OCI-LY7 (cell line): ENCODE data around the gene GLYR1. TPM values are rescaled to one million over a fixed set of nuclear protein-coding genes. Genes with fewer than 3 reads are reported as not detected.

Experiments used
- BruUV-seq: library from RNA; stranded (reverse); fragments of 400-500 nt; replicated peaks from 2 replicates; lab custom pipeline; 2021; lab: Mats Ljungman, UMichigan
- CTCF ChIA-PET: fragments of 300-600 bp; sonication (Branson Sonifier 250); formaldehyde crosslinking; loops from one replicate; lab custom pipeline; 2022; ENCODE audit warnings: antibody characterized with exemption; ENCODE audit not compliant: unreplicated experiment; lab: Charles Lee
- POLR2A ChIA-PET: fragments of 300-600 bp; sonication (Branson Sonifier 250); formaldehyde crosslinking; loops from one replicate; lab custom pipeline; 2022; ENCODE audit warnings: antibody characterized with exemption; lab: Charles Lee
- DNase-seq: peaks from one replicate; pipeline ENCODE4 v3.0.0-alpha.2; 2015; ENCODE audit warnings: low spot score
- H2AFZ ChIP-seq: fragments of 200-600 bp; sonication (generic), shearing (Covaris generic); 2 replicates; pipeline ENCODE4 v1.6.1; 2014; ENCODE audit warnings: mild to moderate bottlenecking, antibody characterized with exemption, low read length, moderate library complexity
- H3K27ac ChIP-seq: fragments of 200-600 bp; sonication (generic); 2 replicates; pipeline ENCODE4 v1.5.1; 2014; ENCODE audit warnings: mixed run types, low read depth, mild to moderate bottlenecking, moderate library complexity, low read length, inconsistent platforms; ENCODE audit not compliant: poor library complexity, severe bottlenecking
- H3K36me3 ChIP-seq: fragments of 200-600 bp; sonication (generic); 2 replicates; pipeline ENCODE4 v1.6.1; 2014; ENCODE audit warnings: mild to moderate bottlenecking, antibody characterized with exemption, low read length, moderate library complexity, mixed read lengths; ENCODE audit not compliant: insufficient read depth
- H3K4me1 ChIP-seq: fragments of 200-600 bp; sonication (generic); 2 replicates; pipeline ENCODE4 v1.5.1; 2014; ENCODE audit warnings: mild to moderate bottlenecking, low read length; ENCODE audit not compliant: insufficient read depth, poor library complexity, severe bottlenecking
- H3K4me2 ChIP-seq: fragments of 200-600 bp; sonication (generic); 2 replicates; pipeline ENCODE4 v1.6.1; 2014; ENCODE audit warnings: mild to moderate bottlenecking, low read length
- H3K4me3 ChIP-seq: fragments of 200-600 bp; sonication (generic); 2 replicates; pipeline ENCODE4 v1.5.1; 2014; ENCODE audit warnings: mild to moderate bottlenecking, low read depth, low read length; ENCODE audit not compliant: poor library complexity, severe bottlenecking
- H3K79me2 ChIP-seq: fragments of 200-600 bp; sonication (generic); 2 replicates; pipeline ENCODE4 v1.6.1; 2016; ENCODE audit warnings: low read depth, mild to moderate bottlenecking, low read length, moderate library complexity, mixed read lengths; ENCODE audit not compliant: insufficient read depth
- H3K9me2 ChIP-seq: fragments of 200-600 bp; sonication (generic); 2 replicates; pipeline ENCODE4 v1.6.1; 2016; ENCODE audit warnings: mild to moderate bottlenecking, low read length, mixed read lengths; ENCODE audit not compliant: insufficient read depth
- H3K9me3 ChIP-seq: fragments of 200-600 bp; sonication (generic); 2 replicates; pipeline ENCODE4 v1.6.1; 2014; ENCODE audit warnings: mild to moderate bottlenecking, mixed run types, low read length, mixed read lengths
- H4K20me1 ChIP-seq: fragments of 200-600 bp; sonication (generic); 2 replicates; pipeline ENCODE4 v1.6.1; 2014; ENCODE audit warnings: mild to moderate bottlenecking, antibody characterized with exemption, low read length, moderate library complexity, mixed read lengths; ENCODE audit not compliant: insufficient read depth
- CTCF ChIP-seq: fragments of 200-600 bp; sonication (generic); conservative IDR thresholded peaks from 2 replicates; pipeline ENCODE4 v1.5.1; 2014; ENCODE audit warnings: mild to moderate bottlenecking, antibody characterized with exemption, low read length, moderate library complexity, mixed read lengths
- EZH2phosphoT487 ChIP-seq: fragments of 200-600 bp; sonication (generic); IDR thresholded peaks from 2 replicates; pipeline ENCODE4 v1.6.1; 2018; ENCODE audit warnings: low read depth, borderline replicate concordance, mild to moderate bottlenecking, mixed run types, antibody characterized with exemption, low read length, moderate library complexity, mixed read lengths
- intact Hi-C: fragments of 100-400 bp; cut with micrococcal nuclease; formaldehyde crosslinking; loops from one replicate; pipeline ENCODE4 v1.10.0; 2022; ENCODE audit not compliant: unreplicated experiment
- total RNA-seq, 2 experiments: library from RNA; depleted of rRNA in 1 of 2; stranded (reverse); fragments of >200 nt in 1 of 2; shearing (Covaris generic) in 1 of 2; gene quantifications; 2 replicates each; pipeline ENCODE4 v1.2.3, GENCODE V29; 2014 to 2022

The GLYR1 gene
- total RNA-seq, 2 experiments from 2014 or later = 48.4 to 113 TPM

- H3K4me3 ChIP-seq = peak overlapping the region; percentile 72
- no peaks in the 10 kb centered on the region for H3K9me3 ChIP-seq
- no peaks in the 10 kb centered on the region for H4K20me1 ChIP-seq
- CTCF ChIA-PET = no interaction called here
- BruUV-seq = no TSS peak
- peak overlapping the region; percentile 96 for H3K4me2 ChIP-seq
- H3K36me3 ChIP-seq = peaks cover 8% of the 10 kb centered on the region
- H2AFZ ChIP-seq = peak overlapping the region; percentile 98
- peaks cover 30% of the 10 kb centered on the region for H3K4me1 ChIP-seq
- no peaks in the 10 kb centered on the region for H3K9me2 ChIP-seq
- no peak for TF ChIP-seq EZH2phosphoT487
- no peak for TF ChIP-seq CTCF
- intact Hi-C loops = loop anchor here (2.0 to 10.0 kb wide), 2 partner anchors 78 to 154 kb away; partner anchors contain the start of genes GLYR1, UBALD1 and UBN1
- DNase-seq = no peak
- peaks cover 12% of the 10 kb centered on the region; the same call in 1 of the 2 replicates for H3K79me2 ChIP-seq
- H3K27ac ChIP-seq = peak overlapping the region; percentile 68
- POLR2A ChIA-PET = interaction anchor here (0.6 to 3.1 kb wide), 2 partner anchors 12 to 34 kb away, joined by 7 to 23 read pairs; partner anchors contain the start of genes ANKS3 and DNAAF8
Observed at GRCh38 chr16:4769306-4769638, 77.8 kb downstream of the GLYR1 start.

- Histone ChIP-seq H2AFZ (peak overlapping the region; percentile 98), H3K9me3 (no peaks in the 10 kb centered on the region), H3K36me3 (peaks cover 13% of the 10 kb centered on the region), H3K4me2 (peak overlapping the region; percentile 96), H3K27ac (peak overlapping the region; percentile 68), H3K9me2 (no peaks in the 10 kb centered on the region), H3K4me1 (peaks cover 30% of the 10 kb centered on the region), H3K4me3 (peak overlapping the region; percentile 72), H4K20me1 (no peaks in the 10 kb centered on the region), H3K79me2 (peaks cover 12% of the 10 kb centered on the region; the same call in 1 of the 2 replicates)
- intact Hi-C loops = loop anchor here (1.0 to 10.0 kb wide), 3 partner anchors 34 to 154 kb away; partner anchors contain the start of genes GLYR1, ROGDI, UBALD1 and UBN1
- POLR2A ChIA-PET = interaction anchor here (0.6 to 3.1 kb wide), 4 partner anchors 9 to 34 kb away, joined by 3 to 23 read pairs (median 4); partner anchors contain the start of genes ANKS3 and DNAAF8
- CTCF ChIA-PET = interaction anchor here (0.6 kb wide), 1 partner anchor 296 kb away, joined by 3 read pairs; no protein-coding TSS in a partner anchor
- peak; percentile 91 for DNase-seq
- BruUV-seq = no TSS peak
- no peak for TF ChIP-seq EZH2phosphoT487
- TF ChIP-seq CTCF = no peak
Observed at GRCh38 chr16:4768549-4769305, 78.4 kb downstream of the GLYR1 start.
